Neuronal stem cell (in vitro differentiated cells): ENCODE measurements around the gene MED15.
"Not testable (repeated sequence)": the region's sequence is repeated elsewhere in the genome, so short reads cannot be mapped to it uniquely, and the experiment has no call there.

ENCODE experiments used
- DNase-seq: peaks from one replicate; pipeline ENCODE4 v3.0.0-alpha.2; 2013; ENCODE audit warnings: low spot score
- H2AFZ ChIP-seq: one replicate; pipeline ENCODE4 v1.6.1; 2013; ENCODE audit warnings: mild to moderate bottlenecking, low read length, inconsistent platforms
- H2AK5ac ChIP-seq: 2 replicates; pipeline ENCODE4 v1.6.1; 2013; ENCODE audit warnings: low read depth, mild to moderate bottlenecking, inconsistent platforms, low read length, moderate library complexity, mixed read lengths
- H2BK120ac ChIP-seq: 2 replicates; pipeline ENCODE4 v1.6.1; 2013; ENCODE audit warnings: low read depth, mild to moderate bottlenecking, inconsistent platforms, low read length, moderate library complexity, mixed read lengths
- H2BK12ac ChIP-seq: one replicate; pipeline ENCODE4 v1.6.1; 2013; ENCODE audit warnings: low read length, inconsistent platforms
- H2BK15ac ChIP-seq: 2 replicates; pipeline ENCODE4 v1.6.1; 2013; ENCODE audit warnings: mild to moderate bottlenecking, low read length, inconsistent platforms, mixed read lengths
- H2BK5ac ChIP-seq: one replicate; pipeline ENCODE4 v1.6.1; 2013; ENCODE audit warnings: inconsistent platforms, mild to moderate bottlenecking, low read length, moderate library complexity
- H3K14ac ChIP-seq: one replicate; pipeline ENCODE4 v1.6.1; 2013; ENCODE audit warnings: low read length, inconsistent platforms
- H3K18ac ChIP-seq: 2 replicates; pipeline ENCODE4 v1.6.1; 2013; ENCODE audit warnings: low read length, inconsistent platforms
- H3K23ac ChIP-seq: 2 replicates; pipeline ENCODE4 v1.6.1; 2013; ENCODE audit warnings: low read depth, mild to moderate bottlenecking, mixed read lengths, low read length, inconsistent platforms; ENCODE audit not compliant: poor library complexity
- H3K27ac ChIP-seq: replicated peaks from 3 replicates; pipeline ENCODE4 v1.5.1; 2013; ENCODE audit warnings: low read length, inconsistent platforms
- H3K27me3 ChIP-seq, 3 experiments: 2 replicates each; pipeline ENCODE4 v1.6.1; 2013; ENCODE audit warnings: low read length in 3 of 3, mild to moderate bottlenecking in 2 of 3, inconsistent platforms in 1 of 3, low read depth in 1 of 3, mixed read lengths in 1 of 3, moderate library complexity in 1 of 3; ENCODE audit not compliant: control insufficient read depth in 3 of 3, insufficient read depth in 3 of 3
- H3K36me3 ChIP-seq, 2 donors: replicated peaks in 1 of 2; 2 replicates each; pipeline ENCODE4 v1.6.1; 2013; ENCODE audit warnings: low read length in 2 of 2; ENCODE audit not compliant: control insufficient read depth in 2 of 2, insufficient read depth in 2 of 2
- H3K4ac ChIP-seq: 2 replicates; pipeline ENCODE4 v1.6.1; 2013; ENCODE audit warnings: inconsistent platforms, mild to moderate bottlenecking, low read length, moderate library complexity
- H3K4me1 ChIP-seq, 2 donors: 1 replicate in 1 of 2; 2 replicates in 1 of 2; pipeline ENCODE4 v1.6.1; 2013; ENCODE audit warnings: low read length in 2 of 2, low read depth in 1 of 2; ENCODE audit not compliant: control insufficient read depth in 2 of 2, insufficient read depth in 1 of 2
- H3K4me2 ChIP-seq: one replicate; pipeline ENCODE4 v1.6.1; 2013; ENCODE audit warnings: mild to moderate bottlenecking, low read length, inconsistent platforms; ENCODE audit not compliant: insufficient read depth, poor library complexity, severe bottlenecking
- H3K4me3 ChIP-seq, 2 donors: 2 replicates each; pipeline ENCODE4 v1.5.1; 2013; ENCODE audit warnings: low read length in 2 of 2, mild to moderate bottlenecking in 2 of 2, inconsistent platforms in 1 of 2, moderate library complexity in 1 of 2
- H3K79me1 ChIP-seq: one replicate; pipeline ENCODE4 v1.6.1; 2013; ENCODE audit warnings: low read depth, mild to moderate bottlenecking, inconsistent platforms, low read length, moderate library complexity
- H3K9ac ChIP-seq: one replicate; pipeline ENCODE4 v1.6.1; 2013; ENCODE audit warnings: mild to moderate bottlenecking, low read depth, low read length, inconsistent platforms; ENCODE audit not compliant: poor library complexity
- H3K9me3 ChIP-seq, 2 donors: replicated peaks in 1 of 2; 2 replicates each; pipeline versions ENCODE3 to v1.6.1; 2013; ENCODE audit warnings: low read length in 2 of 2, mild to moderate bottlenecking in 2 of 2, inconsistent platforms in 1 of 2, low read depth in 1 of 2, mixed read lengths in 1 of 2, moderate library complexity in 1 of 2; ENCODE audit not compliant: control insufficient read depth in 2 of 2, insufficient read depth in 1 of 2
- H4K8ac ChIP-seq: one replicate; pipeline ENCODE4 v1.6.1; 2013; ENCODE audit warnings: low read depth, mild to moderate bottlenecking, inconsistent platforms, low read length, moderate library complexity
- H4K91ac ChIP-seq: one replicate; pipeline ENCODE4 v1.6.1; 2013; ENCODE audit warnings: low read length, low read depth, mild to moderate bottlenecking, inconsistent platforms; ENCODE audit not compliant: poor library complexity
- WGBS, 2 donors: extraction: QIAGEN DNeasy Blood & Tissue Kit; methylation state at CpG; one replicate each; pipeline ENCODE4 v1.1.7; 2013; ENCODE audit warnings: missing lambda C conversion rate in 2 of 2, mixed read lengths in 1 of 2; ENCODE audit not compliant: insufficient read length in 2 of 2, insufficient replicate concordance in 1 of 2; ENCODE audit errors: extremely low coverage in 2 of 2; 5-methylcytosine and 5-hydroxymethylcytosine counted together

MED15 gene

GRCh38 chr22:20536590-20537324 lies 29.3 kb downstream of the MED15 start:
- Histone ChIP-seq H3K36me3 (peaks cover 5 to 67% of the 10 kb centered on the region in 2 donors), H3K18ac (no peak overlapping the region), H2AFZ (no peak overlapping the region), H3K79me1 (peaks cover 16% of the 10 kb centered on the region), H2BK12ac (no peak overlapping the region), H3K4me2 (no peak overlapping the region), H3K9me3 (no peaks in the 10 kb centered on the region), H3K4me1 (peaks cover 16 to 19% of the 10 kb centered on the region in 2 donors), H3K4ac (no peak overlapping the region), H3K14ac (no peak overlapping the region), H4K8ac (no peak overlapping the region), H2BK5ac (no peak overlapping the region), H3K9ac (no peak overlapping the region), H3K23ac (no peak overlapping the region), H2AK5ac (no peak overlapping the region), H4K91ac (no peak overlapping the region), H2BK15ac (no peak overlapping the region), H2BK120ac (no peak overlapping the region), H3K27ac (no peak overlapping the region), H3K4me3 (no peak overlapping the region), H3K27me3 (no peaks in the 10 kb centered on the region)
- no peak for DNase-seq
- WGBS, 2 donors: no CpG with 5 or more reads among the region's 12 CpGs

GRCh38 chr22:20537325-20537756 lies 29.9 kb downstream of the MED15 start:
- H3K4me2 ChIP-seq: no peak overlapping the region
- no peaks in the 10 kb centered on the region for H3K27me3 ChIP-seq
- no peak overlapping the region for H3K4me3 ChIP-seq
- H2BK120ac ChIP-seq: no peak overlapping the region
- no peak overlapping the region for H3K9ac ChIP-seq
- H3K79me1 ChIP-seq: peaks cover 14% of the 10 kb centered on the region
- DNase-seq: no peak
- no peak overlapping the region for H3K14ac ChIP-seq
- H3K18ac ChIP-seq: no peak overlapping the region
- no peak overlapping the region for H3K4ac ChIP-seq
- peaks cover 10 to 13% of the 10 kb centered on the region in 2 donors for H3K4me1 ChIP-seq
- H3K9me3 ChIP-seq: no peaks in the 10 kb centered on the region
- H3K27ac ChIP-seq: no peak overlapping the region
- no peak overlapping the region for H4K8ac ChIP-seq
- H3K23ac ChIP-seq: no peak overlapping the region
- H2AFZ ChIP-seq: no peak overlapping the region
- H3K36me3 ChIP-seq: peaks cover 5 to 72% of the 10 kb centered on the region in 2 donors
- H2AK5ac ChIP-seq: no peak overlapping the region
- no peak overlapping the region for H2BK15ac ChIP-seq
- WGBS, 2 donors: no CpG with 5 or more reads among the region's 3 CpGs
- H2BK12ac ChIP-seq: no peak overlapping the region
- H2BK5ac ChIP-seq: no peak overlapping the region
- no peak overlapping the region for H4K91ac ChIP-seq

- Histone ChIP-seq H2AFZ (no peak overlapping the region), H2BK15ac (no peak overlapping the region), H3K4me3 (no peak overlapping the region), H3K36me3 (peaks cover 5 to 77% of the 10 kb centered on the region in 2 donors), H3K9ac (no peak overlapping the region), H3K18ac (no peak overlapping the region), H2BK120ac (no peak overlapping the region), H3K9me3 (no peaks in the 10 kb centered on the region), H3K27me3 (no peaks in the 10 kb centered on the region), H2BK12ac (no peak overlapping the region), H3K23ac (no peak overlapping the region), H3K4me2 (no peak overlapping the region), H2AK5ac (no peak overlapping the region), H3K79me1 (peaks cover 13% of the 10 kb centered on the region), H3K4ac (no peak overlapping the region), H3K14ac (no peak overlapping the region), H4K8ac (no peak overlapping the region), H2BK5ac (no peak overlapping the region), H3K27ac (no peak overlapping the region), H4K91ac (no peak overlapping the region), H3K4me1 (peaks cover 4 to 6% of the 10 kb centered on the region in 2 donors)
- no peak for DNase-seq
- no CpG with 5 or more reads among the region's 7 CpGs for WGBS, 2 donors
These were observed 30.6 kb downstream of the MED15 start for GRCh38 chr22:20537983-20538382.

- not testable (repeated sequence) for H2BK5ac ChIP-seq, H3K9me3 ChIP-seq, H3K18ac ChIP-seq, H3K27me3 ChIP-seq, H4K8ac ChIP-seq, H3K23ac ChIP-seq, H4K91ac ChIP-seq, H2AFZ ChIP-seq, H2BK12ac ChIP-seq, H3K79me1 ChIP-seq, H3K27ac ChIP-seq, H3K4me2 ChIP-seq, H3K9ac ChIP-seq, H2AK5ac ChIP-seq, H3K4me1 ChIP-seq, H3K4ac ChIP-seq, H3K14ac ChIP-seq, H2BK15ac ChIP-seq, DNase-seq, H2BK120ac ChIP-seq, H3K4me3 ChIP-seq
- H3K36me3 ChIP-seq: peaks cover 2 to 72% of the 10 kb centered on the region in 2 donors
- no CpG with 5 or more reads among the region's 8 CpGs for WGBS, 2 donors
These were observed 31.5 kb downstream of the MED15 start for GRCh38 chr22:20538875-20539274.
